ENCODE results near the gene GATD1. TPM values are rescaled to one million over a fixed set of nuclear protein-coding genes. Genes with fewer than 3 reads are reported as not detected.
A peak's percentile ranks its signal among the peaks of the same experiment; 100 is the strongest.

The GATD1 gene
- total and polyA plus RNA-seq, 2 experiments from 2014 or later: 39.3 to 51.0 TPM

- no peak overlapping the region; the same call in 1 of the 2 replicates for H3K27ac Mint-ChIP-seq
- H3K4me3 Mint-ChIP-seq: peak overlapping the region; percentile 42; the same call in 2 of the 3 replicates
- DNase-seq (ENCODE audit: low spot score): no peak
Observed at GRCh38 chr11:824942-825341, 47.7 kb upstream of the GATD1 start.

More at GRCh38 chr11:824942-825341, 47.7 kb upstream of the GATD1 start:
- peaks cover 30% of the 10 kb centered on the region for H3K4me1 Mint-ChIP-seq
- Histone ChIP-seq H3K27ac (ENCODE audit: low read depth) (no peak overlapping the region), H4K20me1 (replicated peaks; ENCODE audit: insufficient read depth) (peaks cover 17% of the 10 kb centered on the region), H3K79me2 (replicated peaks; ENCODE audit: insufficient read depth) (0 out of 2 replicates have a peak, but pooled peaks cover 5% of the 10 kb centered on the region), H3K27me3 (ENCODE audit: insufficient read depth) (peaks cover 6% of the 10 kb centered on the region; the same call in 1 of the 2 replicates), H3F3A (replicated peaks; ENCODE audit: low read depth) (peaks cover 17% of the 10 kb centered on the region), H3K36me3 (ENCODE audit: insufficient read depth) (no peaks in the 10 kb centered on the region), H3K9me2 (ENCODE audit: insufficient read depth) (no peaks in the 10 kb centered on the region), H3K4me3 (no peak overlapping the region), H2AFZ (no peak overlapping the region), H3K4me2 (no peak overlapping the region), H3K4me1 (ENCODE audit: insufficient read depth) (peaks cover 20% of the 10 kb centered on the region)
- H3K36me3 Mint-ChIP-seq (ENCODE audit: low read depth): peaks cover 7% of the 10 kb centered on the region; the same call in 1 of the 3 replicates
- peaks cover 42% of the 10 kb centered on the region for H3K27me3 Mint-ChIP-seq (ENCODE audit: insufficient read depth, low read depth, poor library complexity)
- no peaks in the 10 kb centered on the region; the same call in 2 of the 3 replicates for H3K9me3 Mint-ChIP-seq
- no peak for ATAC-seq
- TF ChIP-seq ETS1 (IDR thresholded peaks at IDR 0.05): no peak
- no peak for TF ChIP-seq CREB1 (CRISPR knock-in tag; IDR thresholded peaks at IDR 0.05; ENCODE audit: low read depth)
- no peak for TF ChIP-seq REST (IDR thresholded peaks at IDR 0.05; ENCODE audit: unreplicated experiment)
- TF ChIP-seq ZNF114 (CRISPR knock-in tag; IDR thresholded peaks at IDR 0.05): no peak
- no peak for TF ChIP-seq ZNF462 (CRISPR knock-in tag; IDR thresholded peaks at IDR 0.05)
- TF ChIP-seq NANOG (IDR thresholded peaks at IDR 0.05; ENCODE audit: borderline replicate concordance): no peak
- no peak for TF ChIP-seq ZNF331 (CRISPR knock-in tag; IDR thresholded peaks at IDR 0.05; ENCODE audit: low read depth)
- TF ChIP-seq EZH2phosphoT487 (IDR thresholded peaks at IDR 0.05; ENCODE audit: unreplicated experiment): no peak
- TF ChIP-seq POLR2AphosphoS5 (IDR thresholded peaks at IDR 0.05; ENCODE audit: low read depth): no peak
- no peak for TF ChIP-seq CTCF (conservative IDR thresholded peaks at IDR 0.05; ENCODE audit: low read depth in 2 of 2)
- TF ChIP-seq EZH2 (IDR thresholded peaks at IDR 0.05; ENCODE audit: low read depth, unreplicated experiment): no peak
- no peak for TF ChIP-seq JUNB (IDR thresholded peaks at IDR 0.05; ENCODE audit: unreplicated experiment)
- no peak for TF ChIP-seq STAT1 (IDR thresholded peaks at IDR 0.05; ENCODE audit: unreplicated experiment)

Data from GM23338 (cell line).